BJ (cell line): ENCODE data around the gene LRRC46. TPM values are rescaled to one million over a fixed set of nuclear protein-coding genes. Genes with fewer than 3 reads are reported as not detected.
A peak's percentile ranks its signal among the peaks of the same experiment; 100 is the strongest.

Experiments
- CTCF ChIA-PET: fragments of 350-600 bp; formaldehyde crosslinking; extraction: SDS; loops from one replicate; lab custom pipeline; 2021; ENCODE audit warnings: antibody characterized with exemption, inconsistent platforms; lab: Yijun Ruan, JAX
- POLR2A ChIA-PET: fragments of 300-600 bp; sonication (Branson Sonifier 250); formaldehyde crosslinking; extraction: SDS; loops from one replicate; lab custom pipeline; 2021; ENCODE audit warnings: antibody characterized with exemption; lab: Charles Lee
- DNase-seq: peaks from one replicate; pipeline ENCODE4 v3.0.0-alpha.2; 2011; ENCODE audit warnings: low read depth
- H3K27me3 ChIP-seq: 2 replicates; pipeline ENCODE4 v1.6.0; 2011; ENCODE audit warnings: low read length; ENCODE audit not compliant: control insufficient read depth, insufficient read depth
- H3K36me3 ChIP-seq: 2 replicates; pipeline ENCODE4 v1.5.1; 2011; ENCODE audit warnings: low read length; ENCODE audit not compliant: control insufficient read depth, insufficient read depth
- H3K4me3 ChIP-seq: 2 replicates; pipeline ENCODE4 v1.5.1; 2011; ENCODE audit warnings: low read depth, mild to moderate bottlenecking, control low read depth, low read length
- polyA plus RNA-seq: library from polyadenylated mRNA; depleted of rRNA; stranded (reverse); fragments of >200 nt; gene quantifications from 2 replicates; pipeline ENCODE4 v1.2.3, GENCODE V29; 2011
- TF ChIP-seq, protein P1 (sequence below): IDR thresholded peaks from 2 replicates; pipeline ENCODE4 v1.5.1; 2011; ENCODE audit warnings: low read depth, mild to moderate bottlenecking, control low read depth, inconsistent platforms, low read length, moderate library complexity; ENCODE audit not compliant: insufficient read depth

The LRRC46 gene
- polyA plus RNA-seq, 1 experiment: 0.58 TPM

- TF ChIP-seq, protein P1, sequence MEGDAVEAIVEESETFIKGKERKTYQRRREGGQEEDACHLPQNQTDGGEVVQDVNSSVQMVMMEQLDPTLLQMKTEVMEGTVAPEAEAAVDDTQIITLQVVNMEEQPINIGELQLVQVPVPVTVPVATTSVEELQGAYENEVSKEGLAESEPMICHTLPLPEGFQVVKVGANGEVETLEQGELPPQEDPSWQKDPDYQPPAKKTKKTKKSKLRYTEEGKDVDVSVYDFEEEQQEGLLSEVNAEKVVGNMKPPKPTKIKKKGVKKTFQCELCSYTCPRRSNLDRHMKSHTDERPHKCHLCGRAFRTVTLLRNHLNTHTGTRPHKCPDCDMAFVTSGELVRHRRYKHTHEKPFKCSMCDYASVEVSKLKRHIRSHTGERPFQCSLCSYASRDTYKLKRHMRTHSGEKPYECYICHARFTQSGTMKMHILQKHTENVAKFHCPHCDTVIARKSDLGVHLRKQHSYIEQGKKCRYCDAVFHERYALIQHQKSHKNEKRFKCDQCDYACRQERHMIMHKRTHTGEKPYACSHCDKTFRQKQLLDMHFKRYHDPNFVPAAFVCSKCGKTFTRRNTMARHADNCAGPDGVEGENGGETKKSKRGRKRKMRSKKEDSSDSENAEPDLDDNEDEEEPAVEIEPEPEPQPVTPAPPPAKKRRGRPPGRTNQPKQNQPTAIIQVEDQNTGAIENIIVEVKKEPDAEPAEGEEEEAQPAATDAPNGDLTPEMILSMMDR: peak; percentile 98
- peak within 1 kb of the TSS; percentile 63 for H3K4me3 ChIP-seq
- CTCF ChIA-PET: interaction anchor here (0.5 to 20.0 kb wide), 31 partner anchors 8 to 257 kb away, joined by 3 to 875 read pairs (median 5); partner anchors contain the start of genes CDK5RAP3, LRRC46, MRPL10 and PNPO
Measured at GRCh38 chr17:47840742-47841487, 9.4 kb downstream of the LRRC46 start, which contains the start of gene SCRN2. Gene SCRN2 (minus strand): TSS chr17:47841273. CDS start chr17:47840843, 430 bp downstream.

GRCh38 chr17:47841488-47842291 is 10.2 kb downstream of the LRRC46 start:
- H3K27me3 ChIP-seq: peaks cover 7% of the 10 kb centered on the region
- POLR2A ChIA-PET: no interaction called here
- no peak overlapping the region for H3K4me3 ChIP-seq
- H3K36me3 ChIP-seq: peaks cover 2% of the 10 kb centered on the region
- DNase-seq: no peak
- TF ChIP-seq, protein P1: no peak
- CTCF ChIA-PET: interaction anchor here (0.5 to 20.0 kb wide), 32 partner anchors 8 to 256 kb away, joined by 3 to 875 read pairs (median 6); partner anchors contain the start of genes CDK5RAP3, LRRC46, MRPL10 and PNPO

More at GRCh38 chr17:47840742-47841487, 9.4 kb downstream of the LRRC46 start, which contains the start of gene SCRN2:
- DNase-seq: no peak
- POLR2A ChIA-PET: no interaction called here
- H3K36me3 ChIP-seq: peaks cover 2% of the 10 kb centered on the region
- H3K27me3 ChIP-seq: peaks cover 2% of the 10 kb centered on the region

DNA sequence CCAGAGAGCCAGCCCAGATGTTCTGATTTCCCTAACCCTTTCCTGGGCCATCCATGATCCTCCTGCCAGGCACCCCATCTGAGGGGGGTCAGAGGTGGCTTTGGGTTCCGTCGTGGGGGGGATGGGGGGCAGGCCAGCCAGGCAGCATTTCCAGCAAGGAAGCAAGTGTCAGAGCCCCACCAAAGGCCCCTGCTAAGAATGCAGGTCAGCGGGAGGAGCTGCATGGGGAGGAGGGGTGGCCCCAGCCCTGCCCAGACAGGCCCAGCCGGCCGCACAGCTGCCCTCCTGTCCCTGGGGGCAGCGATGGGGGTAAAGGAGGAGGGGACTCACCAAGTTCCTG is 11.9 kb downstream of the LRRC46 start:
- POLR2A ChIA-PET: no interaction called here
- no peak for DNase-seq
- TF ChIP-seq, protein P1: no peak

DNA sequence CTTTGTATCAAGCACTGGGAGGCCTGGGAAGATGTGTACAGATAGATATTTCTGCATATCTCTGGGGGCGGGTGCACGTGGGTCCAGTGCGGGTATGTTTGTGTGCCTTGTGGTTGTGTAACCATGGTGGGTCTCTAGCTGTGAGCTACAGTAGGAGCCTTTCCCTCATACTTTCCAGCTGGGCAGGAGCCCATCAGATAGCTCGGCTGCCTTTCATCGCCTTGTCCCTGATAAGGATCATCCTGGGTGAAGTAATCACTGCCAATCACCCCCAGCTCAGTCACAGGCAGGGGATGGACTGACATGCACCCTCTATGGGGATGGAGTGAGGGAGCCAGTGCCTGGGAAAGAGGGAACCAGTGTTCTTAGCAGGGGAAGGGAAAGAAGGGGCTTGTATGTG is 12.8 kb downstream of the LRRC46 start:
- DNase-seq: no peak
- no peak overlapping the region for H3K4me3 ChIP-seq
- peaks cover 13% of the 10 kb centered on the region for H3K27me3 ChIP-seq
- no peaks in the 10 kb centered on the region for H3K36me3 ChIP-seq
- ChIA-PET CTCF (interaction anchor here (0.6 to 20.0 kb wide), 12 partner anchors 13 to 174 kb away, joined by 3 to 875 read pairs (median 4); partner anchors contain the start of genes CDK5RAP3, LRRC46, MRPL10 and SP2), POLR2A (no interaction called here)
- TF ChIP-seq, protein P1: no peak

More for the DNA sequence above, 11.9 kb downstream of the LRRC46 start:
- CTCF ChIA-PET: interaction anchor here (0.5 to 20.0 kb wide), 20 partner anchors 14 to 772 kb away, joined by 3 to 875 read pairs (median 4); partner anchors contain the start of genes CDK5RAP3, SP2 and SP6
- no peaks in the 10 kb centered on the region for H3K36me3 ChIP-seq
- no peak overlapping the region for H3K4me3 ChIP-seq
- peaks cover 13% of the 10 kb centered on the region for H3K27me3 ChIP-seq
